Activated effector memory CD4-positive, alpha-beta T cell treated with anti-CD3 and anti-CD28 coated beads, Interleukin-2, amount 50 U/mL, for 16 hours (primary cell): ENCODE results near the gene ADCY1.
"Not testable (repeated sequence)": the region's sequence is repeated elsewhere in the genome, so short reads cannot be mapped to it uniquely, and the experiment has no call there.

Source experiments
- DNase-seq: peaks from one replicate; pipeline ENCODE4 v3.0.0-alpha.2; 2020

Gene ADCY1

GRCh38 chr7:45715471-45716352, 141.5 kb downstream of the ADCY1 start:
- no peak for DNase-seq

- DNase-seq, result no peak
Observed at GRCh38 chr7:45716380-45717203, 142.4 kb downstream of the ADCY1 start.

GRCh38 chr7:45717537-45718235, 143.5 kb downstream of the ADCY1 start:
- DNase-seq, result peak; percentile 57

GRCh38 chr7:45718464-45719330, 144.5 kb downstream of the ADCY1 start:
- DNase-seq, result no peak

- DNase-seq, result no peak
Observed at GRCh38 chr7:45720989-45721388, 146.8 kb downstream of the ADCY1 start.

- no peak for DNase-seq
Observed at GRCh38 chr7:45721686-45722598, 147.8 kb downstream of the ADCY1 start.

- not testable (repeated sequence) for DNase-seq
Observed at GRCh38 chr7:45725231-45725630, 151.1 kb downstream of the ADCY1 start.

- DNase-seq, result no peak
Observed at GRCh38 chr7:45726883-45727282, 152.7 kb downstream of the ADCY1 start.

GRCh38 chr7:45731692-45732443, 157.7 kb downstream of the ADCY1 start:
- not testable (repeated sequence) for DNase-seq

GRCh38 chr7:45738920-45739319, 164.8 kb downstream of the ADCY1 start:
- DNase-seq, result not testable (repeated sequence)

- not testable (repeated sequence) for DNase-seq
Observed at GRCh38 chr7:45740573-45740972, 166.4 kb downstream of the ADCY1 start.

GRCh38 chr7:45748976-45749375, 174.8 kb downstream of the ADCY1 start:
- not testable (repeated sequence) for DNase-seq

GRCh38 chr7:45751352-45751751, 177.2 kb downstream of the ADCY1 start:
- DNase-seq, result not testable (repeated sequence)

- DNase-seq, result not testable (repeated sequence)
Observed at GRCh38 chr7:45756333-45756732, 182.2 kb downstream of the ADCY1 start.

GRCh38 chr7:45756757-45757156, 182.6 kb downstream of the ADCY1 start:
- not testable (repeated sequence) for DNase-seq

GRCh38 chr7:45759464-45759863, 185.3 kb downstream of the ADCY1 start:
- DNase-seq, result not testable (repeated sequence)

- not testable (repeated sequence) for DNase-seq
Observed at GRCh38 chr7:45761545-45762205, 187.5 kb downstream of the ADCY1 start.

- not testable (repeated sequence) for DNase-seq
Observed at GRCh38 chr7:45762225-45762994, 188.2 kb downstream of the ADCY1 start.
